Hematopoietic multipotent progenitor cell treated with erythropoietin and hydrocortisone succinate and interleukin-3 and kit ligand, for 6 days (in vitro differentiated cells): Measurements from ENCODE around the gene ESRRA.
"Not testable (repeated sequence)": the region's sequence is repeated elsewhere in the genome, so short reads cannot be mapped to it uniquely, and the experiment has no call there.

Experiments
- DNase-seq: peaks from one replicate; pipeline ENCODE4 v3.0.0-alpha.2; 2015

The ESRRA gene

GRCh38 chr11:64314146-64314804, 9.0 kb downstream of the ESRRA start:
- no peak for DNase-seq

DNA sequence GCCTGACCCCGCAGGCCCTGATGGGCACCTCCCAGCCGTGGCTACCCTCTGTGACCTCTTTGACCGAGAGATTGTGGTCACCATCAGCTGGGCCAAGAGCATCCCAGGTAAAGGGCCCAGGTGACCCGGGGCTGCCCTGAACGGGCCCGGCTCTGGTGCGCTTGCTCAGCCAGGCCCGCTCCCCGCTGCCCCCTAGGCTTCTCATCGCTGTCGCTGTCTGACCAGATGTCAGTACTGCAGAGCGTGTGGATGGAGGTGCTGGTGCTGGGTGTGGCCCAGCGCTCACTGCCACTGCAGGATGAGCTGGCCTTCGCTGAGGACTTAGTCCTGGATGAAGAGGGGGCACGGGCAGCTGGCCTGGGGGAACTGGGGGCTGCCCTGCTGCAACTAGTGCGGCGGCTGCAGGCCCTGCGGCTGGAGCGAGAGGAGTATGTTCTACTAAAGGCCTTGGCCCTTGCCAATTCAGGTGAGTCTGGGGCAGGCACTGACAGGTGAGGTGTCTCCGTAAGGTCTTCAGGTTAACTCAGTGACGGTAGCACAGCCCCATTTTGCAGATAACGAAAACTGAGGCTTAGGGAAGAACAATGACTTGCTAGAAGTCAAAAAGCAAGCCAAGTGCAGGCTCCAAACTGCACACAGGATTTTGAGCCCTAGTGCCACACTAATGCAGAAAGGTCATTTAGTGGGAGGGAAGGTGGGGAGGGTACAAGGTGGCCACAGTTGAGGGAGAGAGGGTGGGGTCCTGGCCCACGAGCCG, 9.7 kb downstream of the ESRRA start:
- no peak for DNase-seq

- DNase-seq, result not testable (repeated sequence)
These were observed 10.6 kb downstream of the ESRRA start for GRCh38 chr11:64315667-64316526.

- peak; percentile 51 for DNase-seq
These were observed 11.5 kb downstream of the ESRRA start for GRCh38 chr11:64316672-64317324.

GRCh38 chr11:64317325-64317960, 12.1 kb downstream of the ESRRA start, which contains the start of gene TRMT112:
Gene TRMT112, minus strand, starts transcription at chr11:64317559. Its CDS starts 33 bp downstream, at chr11:64317526.
- peak; percentile 100 for DNase-seq

- peak; percentile 99 for DNase-seq
These were observed 12.8 kb downstream of the ESRRA start, which contains the start of gene PRDX5 for GRCh38 chr11:64317961-64318765. Gene PRDX5, plus strand, starts transcription at chr11:64318121. Its CDS starts 95 bp downstream, at chr11:64318216.

DNA sequence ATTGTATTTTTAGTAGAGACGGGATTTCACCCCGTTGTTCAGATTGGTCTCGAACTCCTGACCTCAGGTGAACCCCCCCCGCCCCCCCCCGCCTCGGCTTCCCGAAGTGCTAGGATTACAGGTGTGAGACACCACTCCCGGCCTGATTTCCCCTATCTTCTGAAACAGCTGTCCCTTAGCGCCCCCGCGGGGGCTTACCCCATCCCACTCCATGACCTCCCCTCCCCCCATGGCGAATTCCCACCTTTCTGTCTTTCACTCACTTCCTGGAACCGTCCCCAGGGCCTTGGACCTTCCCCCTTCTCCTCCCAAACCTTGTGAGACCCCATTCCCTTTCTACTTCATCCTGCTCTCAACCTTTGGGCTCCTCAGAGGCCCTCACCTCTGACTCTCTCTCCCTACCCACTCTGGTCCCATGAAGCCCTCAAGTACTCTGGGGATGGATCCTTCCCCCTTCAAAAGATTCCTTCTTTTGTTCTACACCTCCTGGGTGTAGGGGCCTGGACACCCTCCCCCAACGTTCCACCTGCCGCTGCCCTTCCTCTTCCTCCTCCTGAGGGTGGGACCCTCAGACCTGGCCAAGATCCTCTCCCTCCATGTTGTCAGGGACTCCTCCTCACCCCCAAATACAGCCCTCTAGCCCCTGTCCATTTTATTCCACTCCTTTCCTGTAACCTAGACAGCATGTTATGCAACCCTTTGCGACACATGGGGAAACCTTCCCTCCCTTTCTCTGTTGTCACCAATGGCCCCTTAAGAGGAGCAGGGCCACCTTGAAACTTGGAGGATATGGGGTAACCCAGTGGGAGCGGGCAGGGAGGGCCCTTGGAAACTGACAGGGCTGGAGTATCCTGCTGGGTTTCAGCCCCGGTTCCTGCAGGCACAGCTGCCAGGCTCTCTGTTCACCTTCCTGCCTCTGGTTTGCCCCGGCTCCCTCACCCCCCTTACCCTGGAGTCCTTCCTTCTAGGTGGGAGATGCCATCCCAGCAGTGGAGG, 13.7 kb downstream of the ESRRA start:
- no peak for DNase-seq

GRCh38 chr11:64320556-64320955, 15.2 kb downstream of the ESRRA start:
- DNase-seq, result no peak

- DNase-seq, result no peak
These were observed 15.7 kb downstream of the ESRRA start for GRCh38 chr11:64321026-64321425.

GRCh38 chr11:64321533-64321932, 16.2 kb downstream of the ESRRA start:
- no peak for DNase-seq

DNA sequence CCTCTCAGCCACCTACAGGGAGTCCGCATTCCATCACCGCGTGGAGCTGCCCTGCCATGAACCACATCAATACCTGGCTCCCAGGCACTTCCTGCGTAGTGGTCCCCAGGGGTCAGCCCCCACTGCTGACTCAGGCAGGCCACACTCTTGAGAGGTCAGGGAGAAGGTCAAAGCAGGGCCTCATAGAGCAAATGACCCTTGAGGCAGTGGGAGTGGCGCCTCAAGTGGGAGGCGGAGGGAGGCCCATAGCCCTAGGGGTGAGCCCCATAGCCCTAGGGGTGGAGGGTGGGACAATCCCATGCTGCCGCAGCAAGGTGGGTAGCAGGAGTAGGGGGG, 17.6 kb downstream of the ESRRA start:
- no peak for DNase-seq

DNA sequence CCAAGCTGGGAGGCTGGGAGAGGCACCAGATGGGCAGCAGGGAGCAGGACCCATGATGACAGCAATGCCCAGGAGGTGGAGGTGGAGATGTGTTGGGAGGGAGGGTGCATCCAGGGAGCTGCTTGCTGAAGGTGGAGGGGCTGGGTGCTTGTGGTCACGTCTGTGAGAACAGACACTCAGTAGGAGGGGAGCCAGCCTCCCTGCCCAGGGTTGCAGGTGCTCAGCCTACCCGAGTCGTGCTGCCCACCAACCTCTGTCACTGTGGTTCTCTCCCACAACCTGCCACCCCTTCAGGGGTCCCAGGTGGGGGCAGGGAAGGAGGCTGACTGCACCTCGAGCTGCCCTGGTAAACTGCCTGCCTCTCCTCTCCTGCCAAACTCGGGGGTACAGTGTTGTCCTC, 18.0 kb downstream of the ESRRA start:
- no peak for DNase-seq

DNA sequence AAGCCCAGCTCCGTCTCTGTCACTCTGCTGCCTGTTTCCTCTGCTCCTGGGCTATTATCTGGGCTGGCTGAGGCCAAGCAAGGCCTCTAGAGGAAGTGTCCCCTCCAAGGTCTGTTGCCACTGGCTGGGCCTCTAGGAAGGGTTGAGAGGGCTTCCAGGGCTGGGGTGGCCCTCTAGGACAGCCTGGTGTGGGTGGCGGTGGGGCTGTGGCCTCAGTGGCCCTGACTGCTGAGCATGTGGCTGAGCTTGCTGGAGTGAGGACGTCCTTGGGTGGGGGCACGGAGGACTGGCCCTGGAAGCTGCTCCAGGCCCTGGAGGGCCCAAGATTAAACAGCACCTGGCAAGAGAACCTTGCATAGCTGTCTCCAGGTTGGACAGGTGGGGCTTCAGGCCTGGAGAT, 18.7 kb downstream of the ESRRA start:
- not testable (repeated sequence) for DNase-seq

- DNase-seq, result no peak
These were observed 19.6 kb downstream of the ESRRA start for GRCh38 chr11:64324692-64325469.

- DNase-seq, result no peak
These were observed 22.1 kb downstream of the ESRRA start for GRCh38 chr11:64327375-64327774.

DNA sequence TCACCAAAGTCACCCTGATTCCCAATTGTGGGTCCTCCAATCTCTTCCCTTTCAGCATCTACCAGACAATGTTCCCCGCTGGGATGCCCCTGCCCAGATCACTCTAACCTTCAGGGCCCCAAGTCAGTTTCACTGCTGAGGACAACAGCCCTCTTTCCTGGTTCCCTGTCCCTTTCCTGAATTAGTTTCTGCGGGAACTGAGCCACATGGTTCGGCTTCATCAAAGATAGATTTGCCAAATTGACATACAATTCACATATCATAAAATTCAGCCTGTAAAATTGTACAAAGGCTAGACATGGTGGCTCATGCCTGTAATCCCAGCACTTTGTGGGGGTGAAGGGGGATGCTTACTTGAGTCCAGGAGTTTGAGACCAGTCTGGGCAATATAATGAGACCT, 22.7 kb downstream of the ESRRA start:
- no peak for DNase-seq

GRCh38 chr11:64330888-64331287, 25.6 kb downstream of the ESRRA start:
- no peak for DNase-seq

GRCh38 chr11:64331569-64332371, 26.4 kb downstream of the ESRRA start:
- DNase-seq, result peak; percentile 96
